PFSK-1 (cell line): Measurements from ENCODE around the gene TAS2R42.

Source experiments
- POLR2AphosphoS5 ChIP-seq: IDR thresholded peaks from 2 replicates; pipeline ENCODE4 v1.6.1; 2012; ENCODE audit warnings: low read depth, mild to moderate bottlenecking, control low read depth, low read length, moderate library complexity
- REST ChIP-seq, 2 experiments: IDR thresholded peaks; 2 replicates each; pipeline versions ENCODE4 v1.6.1 to v1.8.0; 2011 to 2012; ENCODE audit warnings: low read depth in 2 of 2, low read length in 2 of 2, control low read depth in 1 of 2, inconsistent platforms in 1 of 2, mild to moderate bottlenecking in 1 of 2, moderate library complexity in 1 of 2; ENCODE audit not compliant: insufficient read depth in 1 of 2
- TAF1 ChIP-seq: IDR thresholded peaks from 2 replicates; pipeline ENCODE4 v1.6.1; 2012; ENCODE audit warnings: low read length, control low read depth, borderline replicate concordance; ENCODE audit not compliant: insufficient read depth

GRCh38 chr12:11152725-11153124 is 34.0 kb downstream of the TAS2R42 start:
- TF ChIP-seq REST (IDR thresholded peaks at IDR 0.05; ENCODE audit: insufficient read depth in 1 of 2, low read depth in 2 of 2, low read length in 2 of 2): no peak
- TF ChIP-seq POLR2AphosphoS5: no peak
- no peak for TF ChIP-seq TAF1
